Non-pigmented ciliary epithelial cell (primary cell): Measurements from ENCODE around the gene KRT73.
"Not testable (repeated sequence)": the region's sequence is repeated elsewhere in the genome, so short reads cannot be mapped to it uniquely, and the experiment has no call there.

Source experiments
- DNase-seq: peaks from one replicate; pipeline ENCODE4 v3.0.0-alpha.2; 2010; ENCODE audit warnings: low read depth

Gene KRT73

DNA sequence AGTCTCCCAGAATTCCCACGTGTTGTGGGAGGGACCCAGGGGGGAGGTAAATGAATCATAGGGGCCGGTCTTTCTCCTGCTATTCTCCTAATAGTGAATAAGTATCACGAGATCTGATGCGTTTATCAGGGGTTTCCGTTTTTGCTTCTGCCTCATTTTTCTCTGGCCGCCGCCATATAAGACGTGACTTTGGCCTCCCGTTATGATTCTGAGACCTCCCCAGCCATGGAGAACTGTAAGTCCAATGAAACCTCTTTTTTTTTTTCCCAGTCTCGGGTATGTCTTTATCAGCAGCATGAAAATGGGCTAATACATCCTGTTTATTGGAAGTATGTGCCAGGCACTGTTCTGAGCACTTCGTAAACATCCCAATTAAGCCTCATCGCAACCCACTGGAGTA, 17.9 kb downstream of the KRT73 start:
- DNase-seq = no peak

DNA sequence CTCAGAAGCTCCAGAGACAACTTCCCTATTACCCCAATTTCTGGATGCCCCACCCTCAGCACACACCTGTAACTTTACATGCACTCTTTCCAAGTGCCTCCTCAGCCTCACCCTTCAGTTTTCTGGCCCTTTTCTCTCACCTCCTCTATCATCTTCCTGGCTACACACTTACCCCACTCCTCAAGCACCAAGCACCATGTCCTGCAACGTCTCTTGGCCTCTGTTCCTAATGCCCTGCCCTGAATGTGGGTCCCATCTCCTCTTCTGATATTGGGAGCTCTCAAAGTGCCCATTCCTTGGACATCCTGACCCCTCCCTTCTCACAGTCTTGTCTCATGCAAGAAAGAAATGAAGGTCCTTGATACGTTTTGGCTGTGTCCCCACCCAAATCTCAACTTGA, 18.3 kb downstream of the KRT73 start:
- DNase-seq = no peak

DNA sequence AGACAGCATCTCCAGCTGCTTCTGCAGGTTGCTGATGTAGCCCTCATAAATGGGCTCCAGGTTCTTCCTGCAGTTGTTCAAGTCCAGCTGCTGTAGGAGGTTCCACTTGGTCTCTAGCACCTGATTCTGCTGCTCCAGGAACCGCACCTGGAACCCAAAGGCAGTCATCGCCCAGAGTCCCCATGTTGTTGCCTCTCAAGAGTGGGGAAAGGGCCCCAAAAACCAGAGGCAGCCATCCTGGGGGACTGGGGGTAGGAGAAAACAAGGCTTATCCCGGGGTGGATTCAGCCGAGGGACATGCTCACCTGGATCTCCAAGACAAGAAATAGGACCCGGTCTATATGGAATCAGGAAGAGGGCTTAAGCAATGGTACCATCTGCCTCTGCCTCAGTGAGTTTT, 19.4 kb downstream of the KRT73 start:
- no peak for DNase-seq

DNA sequence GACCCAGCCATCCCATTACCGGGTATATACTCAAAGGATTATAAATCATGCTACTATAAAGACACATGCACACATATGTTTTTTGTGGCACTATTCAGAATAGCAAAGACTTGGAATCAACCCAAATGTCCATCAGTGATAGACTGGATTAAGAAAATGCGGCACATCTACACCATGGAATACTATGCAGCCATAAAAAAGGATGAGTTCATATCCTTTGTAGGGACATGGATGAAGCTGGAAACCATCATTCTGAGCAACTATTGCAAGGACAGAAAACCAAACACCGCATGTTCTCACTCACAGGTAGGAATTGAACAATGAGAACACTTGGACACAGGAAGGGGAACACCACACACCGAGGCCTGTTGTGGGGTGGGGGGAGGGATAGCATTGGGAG, 24.1 kb downstream of the KRT73 start:
- DNase-seq = not testable (repeated sequence)

GRCh38 chr12:52591521-52591920, 26.8 kb downstream of the KRT73 start:
- DNase-seq = no peak

DNA sequence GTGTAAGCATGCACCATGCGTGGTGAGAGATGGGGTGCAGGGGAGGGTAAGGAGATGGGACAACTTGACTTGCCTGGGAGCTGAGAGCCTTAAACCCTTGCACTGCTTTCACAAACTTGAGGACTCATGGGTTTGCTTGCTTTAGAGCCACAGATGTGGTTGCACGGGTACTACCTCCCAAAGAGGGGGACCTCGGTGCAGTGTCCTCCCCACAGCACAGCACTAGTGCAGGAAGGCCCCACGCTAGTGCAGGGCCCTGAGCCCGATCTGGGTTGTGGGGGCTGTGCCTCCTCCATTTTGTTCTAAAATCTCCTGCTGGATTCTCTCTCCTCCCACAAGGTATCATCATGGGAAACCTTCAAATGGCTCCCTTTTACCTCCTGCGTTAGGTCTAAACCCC, 28.3 kb downstream of the KRT73 start:
- no peak for DNase-seq

DNA sequence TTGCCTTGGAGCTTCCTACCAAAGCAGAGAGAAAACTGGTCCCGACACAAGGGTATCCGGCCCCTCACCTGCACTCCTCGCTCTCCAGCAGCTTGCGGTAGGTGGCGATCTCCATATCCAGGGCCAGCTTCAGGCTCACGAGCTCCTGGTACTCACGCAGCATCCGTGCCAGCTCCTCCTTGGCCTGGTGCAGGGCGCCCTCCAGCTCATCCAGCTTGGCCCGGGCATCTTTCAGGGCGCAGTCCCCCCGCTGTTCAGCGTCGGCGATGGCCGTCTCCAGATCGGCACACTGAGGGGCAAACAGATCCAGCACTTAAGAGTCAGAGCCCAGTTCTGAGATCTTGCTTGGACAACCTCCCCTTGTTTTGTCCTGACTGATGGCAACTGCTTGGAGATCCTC, 30.8 kb downstream of the KRT73 start:
- no peak for DNase-seq

DNA sequence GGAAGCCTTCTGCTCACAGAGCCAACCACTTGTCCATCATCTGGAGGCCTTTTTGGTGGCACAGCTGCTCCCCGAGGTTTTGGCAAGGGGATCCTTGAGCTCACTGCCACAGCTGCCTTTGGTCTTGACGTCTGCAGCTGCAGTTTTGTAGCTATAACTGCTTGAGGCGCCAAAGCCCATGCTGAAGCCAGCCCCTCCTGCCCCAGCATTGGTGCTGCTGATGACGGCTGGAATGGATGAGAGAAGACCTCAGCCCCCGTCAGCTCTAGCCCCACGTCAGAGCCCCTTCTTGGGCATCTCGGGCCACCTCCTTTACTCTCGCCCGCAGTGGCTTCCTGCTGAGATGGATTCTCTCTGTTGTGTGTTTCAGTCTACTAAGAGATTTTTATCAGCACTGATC, 32.4 kb downstream of the KRT73 start:
- no peak for DNase-seq

- DNase-seq = no peak
These were observed 33.3 kb downstream of the KRT73 start for GRCh38 chr12:52585066-52585465.

DNA sequence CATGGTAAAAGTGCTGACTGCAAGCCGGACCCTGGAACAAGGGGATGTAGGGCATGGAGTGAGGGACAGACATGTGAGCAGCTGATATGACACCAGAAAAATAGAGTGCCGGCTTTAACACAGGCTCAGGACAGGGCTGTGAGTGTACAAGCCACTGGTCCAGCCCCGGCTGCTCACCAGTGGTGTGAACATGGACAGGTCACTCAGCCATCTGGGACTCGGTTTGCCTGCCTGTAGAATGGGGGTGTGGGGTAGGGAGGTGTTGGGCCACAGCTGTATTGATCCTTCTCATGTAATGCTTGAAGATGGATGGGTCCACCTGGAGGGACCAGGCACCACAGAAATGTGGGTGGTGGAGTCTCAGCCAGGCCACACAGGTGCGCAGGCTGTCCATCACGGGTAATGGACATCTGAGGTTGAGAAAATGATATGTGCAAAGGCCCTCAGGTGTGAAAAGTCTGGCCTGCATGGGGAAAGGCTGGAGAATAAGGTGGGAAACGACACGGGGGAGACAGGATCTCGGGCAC, 34.1 kb downstream of the KRT73 start:
- DNase-seq = no peak

GRCh38 chr12:52582971-52583456, 35.3 kb downstream of the KRT73 start:
- peak; percentile 10 for DNase-seq

DNA sequence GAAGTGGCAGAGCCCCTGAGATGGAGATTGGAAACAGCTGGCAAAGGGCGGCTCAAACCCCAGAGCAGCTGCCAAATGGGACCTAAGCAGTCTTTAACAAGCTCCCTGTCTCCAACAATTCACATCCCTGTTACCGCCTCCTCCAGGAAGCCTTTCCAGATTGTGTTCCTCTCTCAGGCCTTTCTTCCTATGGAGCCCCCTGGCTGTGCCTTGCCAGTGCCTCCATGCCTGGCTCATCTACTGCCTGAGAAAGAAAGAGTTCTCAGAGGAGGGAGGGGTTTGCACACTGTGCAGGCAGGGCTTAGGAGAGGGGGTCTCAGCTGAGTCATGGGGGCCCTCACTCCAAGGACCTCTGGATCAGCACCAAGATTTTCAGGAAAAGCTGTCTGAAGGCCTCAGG, 35.9 kb downstream of the KRT73 start:
- no peak for DNase-seq

GRCh38 chr12:52581481-52581880, 36.9 kb downstream of the KRT73 start:
- DNase-seq = no peak

DNA sequence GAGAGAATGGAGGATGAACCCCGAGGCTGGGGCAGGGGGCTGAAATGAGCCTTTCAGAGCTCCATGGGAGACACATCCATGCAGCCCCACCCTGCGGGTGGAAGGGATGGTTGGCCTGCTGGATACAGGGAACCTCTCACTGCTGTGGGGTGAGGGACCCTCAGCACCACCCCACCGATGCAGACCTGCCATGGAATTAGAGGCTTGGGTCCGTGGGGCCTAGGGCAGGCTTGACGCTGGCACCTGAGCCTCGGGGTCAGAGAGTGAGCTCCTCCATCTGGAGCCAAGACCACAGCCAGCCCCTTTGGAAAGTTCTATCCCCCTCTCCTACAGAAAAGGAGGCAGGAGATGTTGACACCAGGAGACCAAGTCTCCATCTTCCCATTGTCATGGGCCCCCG, 37.3 kb downstream of the KRT73 start:
- no peak for DNase-seq

DNA sequence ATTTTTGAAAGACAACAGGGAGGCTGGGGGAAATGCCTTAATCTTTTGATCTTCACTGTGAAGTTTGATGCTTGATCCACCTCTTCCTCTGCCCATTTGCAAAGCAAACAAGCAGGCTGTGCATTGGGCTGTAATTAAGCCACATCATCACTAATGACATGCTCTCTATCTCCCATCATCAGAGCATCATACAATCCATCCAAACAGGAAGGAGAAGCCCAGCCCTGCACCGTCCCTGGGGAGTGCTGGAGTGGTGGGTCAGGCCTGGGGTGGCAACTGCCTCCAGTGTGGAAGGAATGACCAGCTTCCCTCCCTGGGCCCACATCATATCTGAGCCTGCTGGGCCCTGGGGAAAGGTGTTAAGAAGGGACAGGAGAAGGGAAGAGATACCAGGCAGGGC, 37.9 kb downstream of the KRT73 start:
- DNase-seq = no peak

GRCh38 chr12:52579468-52580465, 38.6 kb downstream of the KRT73 start:
- DNase-seq = no peak

GRCh38 chr12:52578469-52578868, 39.9 kb downstream of the KRT73 start:
- DNase-seq = no peak

GRCh38 chr12:52577316-52577715, 41.0 kb downstream of the KRT73 start:
- DNase-seq = no peak

- DNase-seq = no peak
These were observed 42.4 kb downstream of the KRT73 start for GRCh38 chr12:52575948-52576347.

DNA sequence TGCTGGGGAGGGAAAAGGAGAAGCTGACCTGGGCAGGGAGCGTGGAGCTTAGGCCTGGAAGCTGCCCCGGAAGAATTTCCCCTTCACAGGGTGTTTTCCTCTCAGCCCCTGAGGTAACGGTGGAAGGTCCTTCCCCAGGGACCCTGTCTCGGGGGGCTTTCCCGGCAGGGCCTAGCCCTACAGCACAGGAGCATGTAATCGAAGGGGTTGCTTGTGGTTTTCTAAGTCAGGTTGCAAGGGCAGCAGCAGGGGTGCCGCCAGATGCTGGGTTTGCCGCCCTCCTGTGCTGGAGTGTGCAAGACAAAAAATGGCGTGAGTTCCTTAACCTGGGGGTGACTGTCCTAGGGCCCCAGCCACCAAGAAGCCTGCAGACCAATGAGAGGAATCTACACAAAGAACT, 43.1 kb downstream of the KRT73 start:
- no peak for DNase-seq

GRCh38 chr12:52573743-52574142, 44.6 kb downstream of the KRT73 start, which contains the start of gene KRT74:
Gene KRT74 (minus strand): TSS chr12:52573843. CDS start chr12:52573777, 66 bp downstream.
- no peak for DNase-seq

GRCh38 chr12:52573306-52573705, 45.1 kb downstream of the KRT73 start:
- no peak for DNase-seq

GRCh38 chr12:52570511-52570910, 47.8 kb downstream of the KRT73 start:
- no peak for DNase-seq
